Measurements from ENCODE around the gene SRBD1.

SRBD1 gene

DNA sequence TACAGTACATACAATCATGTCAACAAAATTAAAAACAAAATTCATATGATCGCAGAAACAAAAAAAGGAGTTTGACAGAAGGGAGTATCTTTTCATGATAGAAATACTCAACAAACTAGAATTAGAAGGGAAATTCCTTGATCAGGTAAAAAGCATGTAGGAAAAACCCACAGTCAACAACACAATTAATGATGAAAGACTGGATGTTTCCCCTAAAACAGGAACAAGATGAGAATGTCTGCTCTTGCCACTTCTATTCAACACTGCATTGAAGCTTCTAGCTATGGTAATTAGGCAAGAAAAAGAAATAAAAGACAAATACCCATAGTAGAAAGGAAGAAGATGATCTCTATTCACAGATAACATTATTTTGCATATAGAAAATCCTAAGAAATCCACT is 87.1 kb downstream of the SRBD1 start:
- H3K18ac ChIP-seq (ENCODE audit: low read depth in 1 of 2, low read length in 2 of 2), result no peak overlapping the region
- H3K14ac ChIP-seq (ENCODE audit: low read length in 2 of 2), result no peak overlapping the region
- H2AFZ ChIP-seq (ENCODE audit: low read depth, low read length), result no peak overlapping the region
- H3K9me3 ChIP-seq (ENCODE audit: control insufficient read depth, low read length), result no peaks in the 10 kb centered on the region
- H2BK15ac ChIP-seq (ENCODE audit: low read depth, poor library complexity, severe bottlenecking), result no peak overlapping the region
- no peak overlapping the region for H3K4me3 ChIP-seq (ENCODE audit: insufficient read depth in 1 of 2, low read depth in 1 of 2, low read length in 2 of 2)
- no peak overlapping the region for H3K23ac ChIP-seq (ENCODE audit: low read length in 2 of 2)
- no peak overlapping the region for H3K9ac ChIP-seq (ENCODE audit: low read length)
- no peak overlapping the region for H4K91ac ChIP-seq (ENCODE audit: low read length)
- H2AK5ac ChIP-seq (ENCODE audit: low read length, severe bottlenecking), result no peak overlapping the region
- no peak for DNase-seq
- no peak overlapping the region for H2BK12ac ChIP-seq (ENCODE audit: low read length in 2 of 2)
- H2BK120ac ChIP-seq (ENCODE audit: low read depth, low read length), result no peak overlapping the region
- no peaks in the 10 kb centered on the region for H3K36me3 ChIP-seq (ENCODE audit: control insufficient read depth in 1 of 2, insufficient read depth in 2 of 2, low read depth in 1 of 2, low read length in 2 of 2)
- H3K27me3 ChIP-seq (ENCODE audit: control insufficient read depth in 1 of 2, insufficient read depth in 1 of 2, low read length in 2 of 2), result no peaks in the 10 kb centered on the region
- no peak overlapping the region for H3K27ac ChIP-seq (ENCODE audit: low read length, poor library complexity, severe bottlenecking)
- WGBS, result no CpG with 5 or more reads among the region's 1 CpG
- no peaks in the 10 kb centered on the region for H3K4me1 ChIP-seq (ENCODE audit: control insufficient read depth, insufficient read depth, low read depth, low read length)
- no peak overlapping the region for H3K4ac ChIP-seq (ENCODE audit: low read depth in 1 of 2, low read length in 2 of 2)
- no peak overlapping the region for H4K8ac ChIP-seq (ENCODE audit: low read length)
- no peak overlapping the region for H3K4me2 ChIP-seq (ENCODE audit: low read length, poor library complexity, severe bottlenecking)
- no peak overlapping the region for H2BK5ac ChIP-seq (ENCODE audit: low read depth, low read length, poor library complexity, severe bottlenecking)
- H3K79me1 ChIP-seq (replicated peaks; ENCODE audit: low read length, poor library complexity, severe bottlenecking), result peaks cover 4% of the 10 kb centered on the region

DNA sequence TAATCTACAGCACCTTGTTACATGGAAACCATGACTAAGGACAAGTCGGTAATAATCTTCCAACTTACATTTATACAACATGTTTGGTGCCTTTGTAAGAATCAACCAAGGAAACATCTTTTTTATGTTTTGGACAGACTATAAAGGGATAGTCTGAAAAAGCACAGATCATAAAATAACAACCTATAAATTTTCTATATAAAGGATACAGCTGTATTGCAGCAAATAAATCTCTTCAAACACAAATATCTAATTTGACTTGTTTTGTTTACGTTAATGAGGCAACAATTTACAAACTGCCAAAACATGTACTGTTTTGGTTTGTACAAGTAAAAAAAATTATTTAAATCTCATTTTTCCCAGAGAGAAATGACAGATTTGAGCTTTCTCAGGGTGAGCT is 92.5 kb downstream of the SRBD1 start:
- H3K14ac ChIP-seq (ENCODE audit: low read length in 2 of 2), result no peak overlapping the region
- no CpG with 5 or more reads among the region's 2 CpGs for WGBS

DNA sequence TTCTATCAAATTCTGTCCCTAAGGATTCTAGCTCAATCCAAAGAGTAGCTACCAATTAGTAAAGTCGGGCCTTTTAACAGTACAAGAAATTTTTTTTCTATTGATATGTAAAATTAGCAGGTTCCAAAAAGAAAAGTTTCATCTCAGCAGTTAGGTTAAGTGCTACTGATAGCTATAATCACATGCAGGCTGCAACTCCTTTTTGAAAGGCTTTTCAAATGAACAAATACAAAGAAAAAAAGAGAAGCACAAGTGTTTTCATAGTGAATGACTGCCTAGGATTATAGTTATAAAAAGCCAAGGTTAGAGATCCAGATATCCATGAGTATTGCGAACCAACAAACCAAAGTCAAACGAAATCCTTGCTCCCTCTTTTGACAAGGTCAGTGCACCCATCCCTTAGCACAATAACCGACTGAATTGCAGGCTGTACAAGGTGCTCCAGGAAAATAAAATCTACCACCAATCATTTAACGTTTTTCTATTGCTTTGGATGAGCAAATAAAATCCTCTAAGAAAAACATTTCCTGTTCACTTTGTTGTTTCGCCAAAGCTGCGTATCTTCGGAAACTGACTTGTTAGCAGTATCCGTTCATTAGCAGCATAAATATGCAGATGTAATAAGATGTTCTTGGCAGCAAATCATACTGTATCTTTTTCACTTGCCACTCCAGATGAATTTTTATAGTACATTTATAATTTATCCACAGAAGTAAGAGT is 100.2 kb downstream of the SRBD1 start:
- Histone ChIP-seq H2AK5ac (ENCODE audit: low read length, severe bottlenecking) (no peak overlapping the region), H3K27me3 (ENCODE audit: control insufficient read depth in 1 of 2, insufficient read depth in 1 of 2, low read length in 2 of 2) (no peaks in the 10 kb centered on the region), H3K4me1 (ENCODE audit: control insufficient read depth, insufficient read depth, low read depth, low read length) (no peaks in the 10 kb centered on the region), H2BK15ac (ENCODE audit: low read depth, poor library complexity, severe bottlenecking) (no peak overlapping the region), H2BK5ac (ENCODE audit: low read depth, low read length, poor library complexity, severe bottlenecking) (no peak overlapping the region), H3K9me3 (ENCODE audit: control insufficient read depth, low read length) (no peaks in the 10 kb centered on the region), H2AFZ (ENCODE audit: low read depth, low read length) (no peak overlapping the region), H3K4me3 (ENCODE audit: insufficient read depth in 1 of 2, low read depth in 1 of 2, low read length in 2 of 2) (no peak overlapping the region), H3K4me2 (ENCODE audit: low read length, poor library complexity, severe bottlenecking) (no peak overlapping the region), H3K36me3 (ENCODE audit: control insufficient read depth in 1 of 2, insufficient read depth in 2 of 2, low read depth in 1 of 2, low read length in 2 of 2) (no peaks in the 10 kb centered on the region), H3K79me1 (replicated peaks; ENCODE audit: low read length, poor library complexity, severe bottlenecking) (peaks cover 2% of the 10 kb centered on the region), H4K8ac (ENCODE audit: low read length) (no peak overlapping the region), H3K4ac (ENCODE audit: low read depth in 1 of 2, low read length in 2 of 2) (no peak overlapping the region), H3K27ac (ENCODE audit: low read length, poor library complexity, severe bottlenecking) (no peak overlapping the region), H2BK120ac (ENCODE audit: low read depth, low read length) (no peak overlapping the region), H3K9ac (ENCODE audit: low read length) (no peak overlapping the region), H4K91ac (ENCODE audit: low read length) (no peak overlapping the region), H3K23ac (ENCODE audit: low read length in 2 of 2) (no peak overlapping the region), H3K14ac (ENCODE audit: low read length in 2 of 2) (no peak overlapping the region), H3K18ac (ENCODE audit: low read depth in 1 of 2, low read length in 2 of 2) (no peak overlapping the region), H2BK12ac (ENCODE audit: low read length in 2 of 2) (no peak overlapping the region)
- no peak for DNase-seq
- WGBS, result 87% methylated on average over 7 of the region's 9 CpGs

More for the DNA sequence above, 92.5 kb downstream of the SRBD1 start:
- Histone ChIP-seq H3K79me1 (replicated peaks; ENCODE audit: low read length, poor library complexity, severe bottlenecking) (peaks cover 4% of the 10 kb centered on the region), H3K36me3 (ENCODE audit: control insufficient read depth in 1 of 2, insufficient read depth in 2 of 2, low read depth in 1 of 2, low read length in 2 of 2) (no peaks in the 10 kb centered on the region), H2BK120ac (ENCODE audit: low read depth, low read length) (no peak overlapping the region), H3K18ac (ENCODE audit: low read depth in 1 of 2, low read length in 2 of 2) (no peak overlapping the region), H3K9ac (ENCODE audit: low read length) (no peak overlapping the region), H2BK15ac (ENCODE audit: low read depth, poor library complexity, severe bottlenecking) (no peak overlapping the region), H3K27me3 (ENCODE audit: control insufficient read depth in 1 of 2, insufficient read depth in 1 of 2, low read length in 2 of 2) (no peaks in the 10 kb centered on the region), H3K4me3 (ENCODE audit: insufficient read depth in 1 of 2, low read depth in 1 of 2, low read length in 2 of 2) (no peak overlapping the region), H2BK5ac (ENCODE audit: low read depth, low read length, poor library complexity, severe bottlenecking) (no peak overlapping the region), H3K4me1 (ENCODE audit: control insufficient read depth, insufficient read depth, low read depth, low read length) (no peaks in the 10 kb centered on the region), H2BK12ac (ENCODE audit: low read length in 2 of 2) (no peak overlapping the region), H3K4me2 (ENCODE audit: low read length, poor library complexity, severe bottlenecking) (no peak overlapping the region), H4K8ac (ENCODE audit: low read length) (no peak overlapping the region), H3K23ac (ENCODE audit: low read length in 2 of 2) (no peak overlapping the region), H3K4ac (ENCODE audit: low read depth in 1 of 2, low read length in 2 of 2) (no peak overlapping the region), H2AK5ac (ENCODE audit: low read length, severe bottlenecking) (no peak overlapping the region), H3K27ac (ENCODE audit: low read length, poor library complexity, severe bottlenecking) (no peak overlapping the region), H3K9me3 (ENCODE audit: control insufficient read depth, low read length) (no peaks in the 10 kb centered on the region), H2AFZ (ENCODE audit: low read depth, low read length) (no peak overlapping the region), H4K91ac (ENCODE audit: low read length) (no peak overlapping the region)
- no peak for DNase-seq

DNA sequence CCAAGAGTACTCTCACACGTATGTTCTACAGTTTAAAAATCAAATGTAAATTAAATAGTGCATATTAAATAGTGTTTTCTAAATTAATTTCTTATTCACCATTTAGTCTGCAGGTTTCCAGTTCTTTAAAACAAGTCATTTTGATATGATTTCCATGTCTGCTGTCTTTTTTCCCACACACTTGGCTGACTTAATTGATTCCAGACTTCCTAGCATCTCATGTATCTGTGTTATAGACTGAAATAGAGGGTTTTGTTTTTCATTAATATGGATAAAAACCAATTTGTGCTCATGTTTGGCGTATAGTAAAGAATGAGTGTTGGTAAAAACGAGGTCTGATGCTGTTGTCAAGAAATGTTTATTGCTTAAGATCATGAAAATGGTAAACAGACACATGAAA is 104.3 kb downstream of the SRBD1 start:
- H3K4me2 ChIP-seq (ENCODE audit: low read length, poor library complexity, severe bottlenecking), result no peak overlapping the region
- DNase-seq, result no peak
- H2BK15ac ChIP-seq (ENCODE audit: low read depth, poor library complexity, severe bottlenecking), result no peak overlapping the region
- no peak overlapping the region for H3K4ac ChIP-seq (ENCODE audit: low read depth in 1 of 2, low read length in 2 of 2)
- H2AK5ac ChIP-seq (ENCODE audit: low read length, severe bottlenecking), result no peak overlapping the region
- H3K4me1 ChIP-seq (ENCODE audit: control insufficient read depth, insufficient read depth, low read depth, low read length), result no peaks in the 10 kb centered on the region
- no peak overlapping the region for H3K18ac ChIP-seq (ENCODE audit: low read depth in 1 of 2, low read length in 2 of 2)
- no peak overlapping the region for H3K4me3 ChIP-seq (ENCODE audit: insufficient read depth in 1 of 2, low read depth in 1 of 2, low read length in 2 of 2)
- H4K91ac ChIP-seq (ENCODE audit: low read length), result no peak overlapping the region
- H3K14ac ChIP-seq (ENCODE audit: low read length in 2 of 2), result no peak overlapping the region
- H3K9ac ChIP-seq (ENCODE audit: low read length), result no peak overlapping the region
- H3K27ac ChIP-seq (ENCODE audit: low read length, poor library complexity, severe bottlenecking), result no peak overlapping the region
- H3K23ac ChIP-seq (ENCODE audit: low read length in 2 of 2), result no peak overlapping the region
- no peaks in the 10 kb centered on the region for H3K27me3 ChIP-seq (ENCODE audit: control insufficient read depth in 1 of 2, insufficient read depth in 1 of 2, low read length in 2 of 2)
- WGBS, result 100% methylated on average over 2 of the region's 3 CpGs
- no peak overlapping the region for H2BK12ac ChIP-seq (ENCODE audit: low read length in 2 of 2)
- H3K9me3 ChIP-seq (ENCODE audit: control insufficient read depth, low read length), result no peaks in the 10 kb centered on the region
- no peak overlapping the region for H2BK5ac ChIP-seq (ENCODE audit: low read depth, low read length, poor library complexity, severe bottlenecking)
- H2AFZ ChIP-seq (ENCODE audit: low read depth, low read length), result no peak overlapping the region
- no peak overlapping the region for H4K8ac ChIP-seq (ENCODE audit: low read length)
- H2BK120ac ChIP-seq (ENCODE audit: low read depth, low read length), result no peak overlapping the region
- H3K79me1 ChIP-seq (replicated peaks; ENCODE audit: low read length, poor library complexity, severe bottlenecking), result peaks cover 4% of the 10 kb centered on the region
- H3K36me3 ChIP-seq (ENCODE audit: control insufficient read depth in 1 of 2, insufficient read depth in 2 of 2, low read depth in 1 of 2, low read length in 2 of 2), result no peaks in the 10 kb centered on the region
